Stimulated activated naive CD4-positive, alpha-beta T cell treated with Interleukin-2 at 50 U/mL for 16 hours (primary cell): ENCODE results near the gene AP2M1.

Experiments
- DNase-seq: peaks from one replicate; lab custom pipeline; 2025; lab: John Stamatoyannopoulos, UW

AP2M1 gene

DNA sequence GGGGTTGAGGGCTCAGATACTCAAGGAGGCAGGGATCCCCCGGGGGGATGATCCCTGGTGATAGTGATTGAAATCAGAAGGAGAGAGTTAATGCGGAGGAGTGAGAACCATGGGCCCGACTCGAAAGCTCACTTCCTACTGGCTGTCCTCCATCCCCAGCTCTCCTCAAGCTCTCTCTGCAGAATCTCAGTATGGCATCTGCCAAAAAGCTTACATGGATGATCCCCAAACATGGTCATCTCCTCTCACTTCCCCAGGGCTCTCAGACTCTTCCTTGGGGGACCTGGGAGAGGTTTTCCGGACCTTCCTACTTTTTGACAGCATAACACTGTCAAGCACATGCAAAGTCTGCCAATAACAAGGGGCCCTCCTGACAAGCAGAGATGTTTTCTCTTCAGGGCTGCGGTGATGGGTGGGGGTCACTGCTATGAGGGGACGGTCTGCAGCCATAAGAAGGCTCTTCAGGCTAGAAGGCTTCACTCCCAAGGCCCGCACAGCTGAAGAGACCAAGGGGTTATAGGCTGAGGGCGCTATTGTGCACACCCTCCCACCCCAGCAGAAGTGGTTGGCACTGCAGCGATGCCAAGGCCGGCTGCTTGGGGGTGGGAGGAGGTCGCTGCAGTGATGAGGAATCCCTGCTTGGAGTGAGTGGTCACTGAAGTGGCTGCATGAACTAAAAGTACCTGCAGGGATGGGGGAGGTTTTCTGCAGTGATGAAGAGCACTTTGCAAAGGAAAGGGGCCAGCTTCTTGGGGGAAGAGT lies 53.9 kb downstream of the AP2M1 start:
- DNase-seq: no peak

DNA sequence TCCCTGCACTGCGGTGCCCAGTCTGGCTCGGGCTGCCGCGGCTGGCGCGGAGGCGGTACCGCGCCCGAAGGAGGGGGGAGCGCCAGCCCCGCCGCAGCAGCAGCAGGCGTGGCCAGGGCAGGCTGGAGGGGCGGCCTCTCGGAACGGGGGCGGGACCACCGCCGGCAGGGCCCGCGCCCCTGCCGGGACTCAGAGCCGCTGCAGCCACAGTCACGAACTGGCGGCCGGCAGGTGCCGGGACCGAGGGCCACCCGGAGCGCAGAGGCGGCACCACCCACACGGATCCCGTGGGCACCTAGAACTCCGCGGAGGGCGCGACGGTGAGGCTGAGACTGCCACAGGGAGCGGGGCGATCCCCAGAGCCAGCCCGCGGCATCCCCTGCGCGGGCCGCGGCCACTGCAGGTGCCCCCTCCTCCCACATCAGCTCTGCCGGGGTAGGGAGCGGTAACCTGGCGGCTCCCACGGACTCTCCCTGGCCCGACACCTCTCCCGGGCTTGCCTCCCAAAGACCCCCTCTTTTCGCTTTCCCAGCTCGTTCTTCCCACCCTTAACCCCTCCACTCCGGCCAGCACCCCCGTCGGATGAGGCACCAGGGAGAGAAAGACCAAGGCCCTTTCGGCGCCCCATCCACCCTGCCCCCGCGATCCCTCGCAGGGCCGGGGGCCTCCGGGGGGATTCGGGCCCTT lies 54.9 kb downstream of the AP2M1 start, which contains the start of gene VWA5B2:
Gene VWA5B2 (plus strand): TSS at position 192 of the 687 bp plus-strand sequence. CDS start 944 bp downstream, outside the sequence.
- peak; percentile 76 for DNase-seq

DNA sequence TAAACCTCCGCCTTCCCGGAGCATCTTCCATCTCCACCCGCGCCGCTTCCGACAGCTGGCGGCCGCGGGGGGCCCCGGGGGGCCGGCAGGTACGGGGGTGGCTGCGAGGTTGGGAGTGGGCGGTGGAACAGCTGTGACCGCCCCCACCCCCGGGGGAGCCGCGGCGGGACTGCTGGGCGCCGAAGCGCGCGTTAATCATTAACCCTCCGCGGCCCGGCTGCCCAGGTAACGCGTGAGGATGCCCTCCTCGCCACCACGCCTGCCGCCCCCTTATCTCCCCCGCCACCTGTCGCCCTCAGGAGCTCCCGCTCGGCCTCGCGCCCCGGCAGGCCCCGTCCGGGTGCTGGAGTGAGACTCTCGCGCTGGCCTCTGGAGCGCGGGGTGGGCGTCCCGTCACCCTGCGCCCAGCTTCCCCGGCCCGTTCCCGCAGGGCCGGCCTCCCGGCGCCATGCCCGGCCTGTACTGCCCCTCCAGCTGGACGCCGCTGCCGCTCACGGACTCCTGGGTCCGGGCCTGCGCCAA lies 55.5 kb downstream of the AP2M1 start:
- no peak for DNase-seq

DNA sequence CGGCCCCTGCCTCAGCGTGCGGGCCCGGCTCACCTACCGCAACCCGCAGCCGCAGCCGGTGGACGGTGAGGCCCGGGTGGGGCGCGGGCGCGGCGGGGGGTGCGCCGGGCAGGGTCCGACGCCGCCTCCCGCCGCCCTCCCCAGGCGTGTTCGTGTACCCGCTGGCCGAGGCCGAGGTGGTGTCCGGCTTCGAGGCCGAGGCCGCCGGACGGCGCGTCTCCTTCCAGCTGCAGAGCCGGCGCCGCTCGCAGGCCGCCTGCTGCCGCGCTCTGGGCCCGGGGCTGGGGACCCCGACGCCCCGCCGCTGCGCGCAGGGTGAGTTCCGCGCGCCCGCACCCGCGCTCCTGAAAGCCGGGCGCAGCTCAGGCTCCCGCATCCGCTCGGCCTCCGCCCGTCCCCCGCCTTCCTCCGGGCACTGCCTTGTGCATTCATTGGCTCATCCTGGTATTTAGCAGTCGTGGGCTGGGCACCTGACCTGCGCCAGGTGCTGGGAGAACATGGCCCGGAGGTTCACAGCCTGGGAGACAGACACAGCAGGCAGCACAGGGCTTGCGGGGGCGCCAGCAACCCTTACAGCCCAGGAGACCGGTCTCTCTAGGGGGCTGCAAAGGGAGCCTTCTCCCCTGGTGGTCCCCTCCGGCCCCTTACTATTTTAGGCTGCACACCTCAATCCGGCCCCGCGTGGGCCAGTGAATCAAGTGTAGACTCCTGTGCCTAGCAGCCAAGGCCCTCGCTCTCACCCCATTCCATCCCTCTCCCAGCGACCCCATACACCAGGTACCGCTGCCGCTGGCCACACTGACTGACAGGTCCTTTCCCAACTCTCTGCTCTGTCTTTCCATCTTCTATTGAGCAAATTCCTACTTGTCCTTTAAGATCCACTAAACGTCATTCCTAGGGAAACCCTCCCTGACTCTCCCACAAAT lies 56.2 kb downstream of the AP2M1 start:
- DNase-seq: no peak

DNA sequence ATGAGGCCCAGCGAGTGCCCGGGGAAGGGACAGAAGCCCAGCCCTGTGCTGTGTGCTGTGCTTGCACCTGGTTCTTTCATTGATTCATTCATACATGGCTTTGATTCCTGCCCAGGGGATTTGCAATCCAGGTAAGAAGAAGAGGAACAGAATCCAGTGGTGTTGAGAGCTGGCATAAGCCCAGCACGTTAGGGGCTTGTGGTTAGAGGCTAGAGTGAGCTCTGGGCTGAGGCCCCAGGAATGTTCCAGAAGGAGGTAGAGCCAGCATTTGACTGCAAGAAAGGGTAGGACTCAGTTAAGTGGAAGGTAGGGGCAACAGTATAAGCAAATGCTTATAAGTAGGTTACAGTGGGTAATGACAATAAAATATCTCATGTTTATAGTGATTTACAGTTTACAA lies 57.0 kb downstream of the AP2M1 start:
- DNase-seq: no peak

DNA sequence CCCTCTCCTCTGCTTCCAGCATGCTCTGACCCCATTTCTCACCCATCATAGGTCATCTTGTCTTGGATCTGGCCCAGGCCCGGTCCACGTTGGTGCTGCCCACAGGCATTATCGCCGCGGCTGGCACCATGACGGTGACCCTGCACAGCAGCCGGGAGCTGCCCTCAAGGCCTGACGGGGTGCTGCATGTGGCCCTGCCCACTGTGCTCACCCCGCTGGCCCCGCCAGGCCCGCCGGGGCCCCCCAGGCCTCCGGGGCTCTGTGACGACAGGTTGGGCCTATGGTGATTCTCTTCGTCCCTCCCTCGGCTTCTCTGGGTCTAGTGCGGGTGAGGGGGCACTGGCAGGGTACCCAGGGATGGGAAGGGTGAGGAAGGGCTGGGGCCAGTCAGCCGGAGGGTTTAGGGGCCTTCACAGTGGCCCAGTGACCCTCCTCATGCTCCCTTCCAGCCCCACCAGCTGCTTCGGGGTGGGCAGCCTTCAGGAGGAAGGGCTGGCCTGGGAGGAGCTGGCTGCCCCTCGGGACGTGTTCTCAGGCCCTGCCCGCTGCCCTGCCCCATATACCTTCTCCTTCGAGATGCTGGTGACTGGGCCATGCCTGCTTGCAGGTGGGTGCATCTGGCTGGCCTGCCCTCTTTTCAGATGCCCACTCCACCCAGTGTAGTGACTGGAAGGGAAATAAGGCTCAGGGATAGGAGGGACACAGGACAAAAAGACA lies 58.6 kb downstream of the AP2M1 start:
- DNase-seq: no peak
